ENCODE data around the gene SLC39A13.
A peak's percentile ranks its signal among the peaks of the same experiment; 100 is the strongest.

The SLC39A13 gene

GRCh38 chr11:47384498-47384897 lies 23.9 kb upstream of the SLC39A13 start:
- DNase-seq (ENCODE audit: low read depth, low spot score) = no peak

GRCh38 chr11:47387944-47388696 lies 20.3 kb upstream of the SLC39A13 start:
- no peak for DNase-seq (ENCODE audit: low read depth, low spot score)

GRCh38 chr11:47388697-47389576 lies 19.5 kb upstream of the SLC39A13 start:
- DNase-seq (ENCODE audit: low read depth, low spot score) = no peak

- no peak for DNase-seq (ENCODE audit: low read depth, low spot score)
Observed at GRCh38 chr11:47389577-47390421, 18.6 kb upstream of the SLC39A13 start.

GRCh38 chr11:47390422-47390760 lies 18.0 kb upstream of the SLC39A13 start:
- no peak for DNase-seq (ENCODE audit: low read depth, low spot score)

GRCh38 chr11:47391077-47391583 lies 17.3 kb upstream of the SLC39A13 start:
- DNase-seq (ENCODE audit: low read depth, low spot score) = no peak

GRCh38 chr11:47391711-47392432 lies 16.5 kb upstream of the SLC39A13 start:
- DNase-seq (ENCODE audit: low read depth, low spot score) = no peak

- DNase-seq (ENCODE audit: low read depth, low spot score) = no peak
Observed at GRCh38 chr11:47392546-47393162, 15.7 kb upstream of the SLC39A13 start.

GRCh38 chr11:47393163-47394049 lies 15.0 kb upstream of the SLC39A13 start:
- no peak for DNase-seq (ENCODE audit: low read depth, low spot score)

- no peak for DNase-seq (ENCODE audit: low read depth, low spot score)
Observed at GRCh38 chr11:47394050-47394321, 14.4 kb upstream of the SLC39A13 start.

- peak; percentile 23 for DNase-seq (ENCODE audit: low read depth, low spot score)
Observed at GRCh38 chr11:47394322-47395222, 13.8 kb upstream of the SLC39A13 start.

- no peak for DNase-seq (ENCODE audit: low read depth, low spot score)
Observed at GRCh38 chr11:47395223-47396048, 13.0 kb upstream of the SLC39A13 start.

GRCh38 chr11:47396049-47396320 lies 12.4 kb upstream of the SLC39A13 start:
- DNase-seq (ENCODE audit: low read depth, low spot score) = no peak

- DNase-seq (ENCODE audit: low read depth, low spot score) = no peak
Observed at GRCh38 chr11:47398011-47398410, 10.4 kb upstream of the SLC39A13 start.

GRCh38 chr11:47398551-47398950 lies 9.8 kb upstream of the SLC39A13 start:
- DNase-seq (ENCODE audit: low read depth, low spot score) = no peak

- no peak for DNase-seq (ENCODE audit: low read depth, low spot score)
Observed at GRCh38 chr11:47399860-47400767, 8.3 kb upstream of the SLC39A13 start.

GRCh38 chr11:47400768-47401279 lies 7.6 kb upstream of the SLC39A13 start:
- no peak for DNase-seq (ENCODE audit: low read depth, low spot score)

All from activated CD4-positive, CD25-positive, alpha-beta regulatory T cell treated with anti-CD3 and anti-CD28 coated beads, Interleukin-2, amount 50 U/mL, for 16 hours (primary cell).